Natural killer cell (primary cell): Measurements from ENCODE around the gene MAGEB2. TPM values are rescaled to one million over a fixed set of nuclear protein-coding genes. Genes with fewer than 3 reads are reported as not detected.

Experiments
- ATAC-seq, 3 donors: fragments of 150-1000 bp in 2 of 3; fragments of 200-7000 bp in 1 of 3; cut with Tn5 transposase; 1 replicate in 1 of 3; 2 replicates in 2 of 3; pipeline ENCODE4 v1.10.0; 2021; ENCODE audit warnings: mild to moderate bottlenecking in 2 of 3, moderate library complexity in 2 of 3
- DNase-seq, 2 donors: peaks; one replicate each; pipeline versions ENCODE4 v3.0.0 to v3.0.0-alpha.2; 2013 to 2021; ENCODE audit warnings: mixed read lengths in 1 of 2
- H3K27ac ChIP-seq: one replicate; pipeline ENCODE4 v1.5.1; 2013; ENCODE audit warnings: mild to moderate bottlenecking, low read length
- H3K27me3 ChIP-seq: one replicate; pipeline ENCODE4 v1.6.1; 2013; ENCODE audit warnings: low read length; ENCODE audit not compliant: control insufficient read depth, insufficient read depth
- H3K36me3 ChIP-seq: one replicate; pipeline ENCODE4 v1.6.1; 2013; ENCODE audit warnings: low read length; ENCODE audit not compliant: control insufficient read depth, insufficient read depth
- H3K4me1 ChIP-seq: one replicate; pipeline ENCODE4 v1.6.1; 2013; ENCODE audit warnings: low read length; ENCODE audit not compliant: control insufficient read depth, insufficient read depth
- H3K4me3 ChIP-seq: one replicate; pipeline ENCODE4 v1.5.1; 2013; ENCODE audit warnings: low read length
- H3K9me3 ChIP-seq: one replicate; pipeline ENCODE4 v1.6.1; 2013; ENCODE audit warnings: low read length; ENCODE audit not compliant: control insufficient read depth, insufficient read depth
- H3K27ac Mint-ChIP-seq, 2 donors: one replicate each; pipeline ENCODE4 v1.8.0; 2022; ENCODE audit warnings: mild to moderate bottlenecking in 2 of 2, mixed read lengths in 2 of 2, moderate library complexity in 1 of 2
- H3K27me3 Mint-ChIP-seq, 2 donors: one replicate each; pipeline ENCODE4 v1.8.0; 2022; ENCODE audit warnings: low read depth in 2 of 2, mixed read lengths in 2 of 2
- H3K36me3 Mint-ChIP-seq: one replicate; pipeline ENCODE4 v1.8.0; 2022; ENCODE audit warnings: mixed read lengths
- H3K4me1 Mint-ChIP-seq, 2 donors: one replicate each; pipeline ENCODE4 v1.8.0; 2022; ENCODE audit warnings: mixed read lengths in 2 of 2
- H3K4me3 Mint-ChIP-seq: one replicate; pipeline ENCODE4 v1.8.0; 2022; ENCODE audit warnings: mild to moderate bottlenecking, moderate library complexity, mixed read lengths
- H3K9me3 Mint-ChIP-seq, 2 donors: one replicate each; pipeline ENCODE4 v1.8.0; 2022; ENCODE audit warnings: mixed read lengths in 2 of 2
- CTCF ChIP-seq: fragments of 200-600 bp; IDR thresholded peaks from one replicate; pipeline ENCODE4 v1.8.0; 2022; ENCODE audit warnings: antibody characterized with exemption
- WGBS: methylation state at CpG from one replicate; pipeline ENCODE4 v1.1.7; 2013; ENCODE audit warnings: missing lambda C conversion rate; ENCODE audit not compliant: insufficient coverage; 5-methylcytosine and 5-hydroxymethylcytosine counted together
- intact Hi-C: fragments of 100-400 bp; cut with micrococcal nuclease; formaldehyde crosslinking; loops from one replicate; pipeline ENCODE4 v1.14.2; 2022
- total RNA-seq, 4 donors: library from RNA; stranded (reverse); fragments of 120-200 nt in 1 of 4; gene quantifications; one replicate each; pipeline versions ENCODE4 v1.2.3 to v1.2.4, GENCODE V29; 2013 to 2022

Gene MAGEB2
- total RNA-seq, 3 donors from 2014 or later (not counting 1 experiment from before 2014, with no cell fraction given): not detected

- intact Hi-C loops: no loop called here
- Mint-ChIP-seq H3K27me3 (no peaks in the 10 kb centered on the region), H3K36me3 (no peaks in the 10 kb centered on the region), H3K27ac (no peak overlapping the region), H3K4me3 (no peak overlapping the region), H3K9me3 (no peaks in the 10 kb centered on the region), H3K4me1 (no peaks in the 10 kb centered on the region)
- Histone ChIP-seq H3K27me3 (no peaks in the 10 kb centered on the region), H3K9me3 (no peaks in the 10 kb centered on the region), H3K4me1 (no peaks in the 10 kb centered on the region), H3K4me3 (no peak overlapping the region), H3K36me3 (no peaks in the 10 kb centered on the region), H3K27ac (no peak overlapping the region)
- WGBS: 20% methylated on average over 1 of the region's 1 CpG
- TF ChIP-seq CTCF: no peak
- DNase-seq (no peak), ATAC-seq (no peak)
Observed at GRCh38 chrX:30217465-30217864, 2.1 kb downstream of the MAGEB2 start.

- Mint-ChIP-seq H3K27ac (no peak overlapping the region), H3K4me1 (no peaks in the 10 kb centered on the region)
Observed at GRCh38 chrX:30219372-30219771, 4.0 kb downstream of the MAGEB2 start.

GRCh38 chrX:30220661-30221060 lies 5.3 kb downstream of the MAGEB2 start:
- intact Hi-C loops: no loop called here
- no CpG with 5 or more reads among the region's 5 CpGs for WGBS
- Histone ChIP-seq H3K36me3 (no peaks in the 10 kb centered on the region), H3K9me3 (no peaks in the 10 kb centered on the region), H3K27me3 (no peaks in the 10 kb centered on the region), H3K27ac (no peak overlapping the region), H3K4me1 (no peaks in the 10 kb centered on the region), H3K4me3 (no peak overlapping the region)
- Mint-ChIP-seq H3K4me1 (no peaks in the 10 kb centered on the region), H3K27ac (no peak overlapping the region), H3K9me3 (no peaks in the 10 kb centered on the region), H3K4me3 (no peak overlapping the region), H3K36me3 (no peaks in the 10 kb centered on the region), H3K27me3 (no peaks in the 10 kb centered on the region)
- ATAC-seq (no peak), DNase-seq (no peak)
- no peak for TF ChIP-seq CTCF

More at GRCh38 chrX:30219372-30219771, 4.0 kb downstream of the MAGEB2 start:
- Histone ChIP-seq H3K27ac (no peak overlapping the region), H3K4me1 (no peaks in the 10 kb centered on the region), H3K4me3 (no peak overlapping the region), H3K36me3 (no peaks in the 10 kb centered on the region), H3K9me3 (no peaks in the 10 kb centered on the region), H3K27me3 (no peaks in the 10 kb centered on the region)
- no peaks in the 10 kb centered on the region for H3K27me3 Mint-ChIP-seq
- H3K36me3 Mint-ChIP-seq: no peaks in the 10 kb centered on the region
- no peak for DNase-seq
- ATAC-seq: no peak
- H3K9me3 Mint-ChIP-seq: no peaks in the 10 kb centered on the region
- TF ChIP-seq CTCF: no peak
- 87% methylated on average over 3 of the region's 4 CpGs for WGBS
- intact Hi-C loops: no loop called here
- H3K4me3 Mint-ChIP-seq: no peak overlapping the region

- DNase-seq (no peak), ATAC-seq (no peak)
- Mint-ChIP-seq H3K27ac (no peak overlapping the region), H3K36me3 (no peaks in the 10 kb centered on the region), H3K9me3 (peaks cover 0 to 2% of the 10 kb centered on the region in 2 donors), H3K4me3 (no peak overlapping the region), H3K27me3 (no peaks in the 10 kb centered on the region), H3K4me1 (no peaks in the 10 kb centered on the region)
- intact Hi-C loops: no loop called here
- Histone ChIP-seq H3K4me3 (no peak overlapping the region), H3K36me3 (no peaks in the 10 kb centered on the region), H3K4me1 (no peaks in the 10 kb centered on the region), H3K27ac (no peak overlapping the region), H3K27me3 (no peaks in the 10 kb centered on the region), H3K9me3 (no peaks in the 10 kb centered on the region)
- WGBS: 100% methylated on average over 1 of the region's 2 CpGs
- no peak for TF ChIP-seq CTCF
Observed at GRCh38 chrX:30224536-30224935, 9.2 kb downstream of the MAGEB2 start.
